GM18502 (cell line): Measurements from ENCODE around the gene OPRL1.

Experiments
- ATAC-seq: cut with Tn5 transposase; IDR thresholded peaks from one replicate; pipeline ENCODE4 v1.9.1; 2021; ENCODE audit warnings: mild to moderate bottlenecking; ENCODE audit not compliant: unreplicated experiment, poor library complexity

OPRL1 gene

DNA sequence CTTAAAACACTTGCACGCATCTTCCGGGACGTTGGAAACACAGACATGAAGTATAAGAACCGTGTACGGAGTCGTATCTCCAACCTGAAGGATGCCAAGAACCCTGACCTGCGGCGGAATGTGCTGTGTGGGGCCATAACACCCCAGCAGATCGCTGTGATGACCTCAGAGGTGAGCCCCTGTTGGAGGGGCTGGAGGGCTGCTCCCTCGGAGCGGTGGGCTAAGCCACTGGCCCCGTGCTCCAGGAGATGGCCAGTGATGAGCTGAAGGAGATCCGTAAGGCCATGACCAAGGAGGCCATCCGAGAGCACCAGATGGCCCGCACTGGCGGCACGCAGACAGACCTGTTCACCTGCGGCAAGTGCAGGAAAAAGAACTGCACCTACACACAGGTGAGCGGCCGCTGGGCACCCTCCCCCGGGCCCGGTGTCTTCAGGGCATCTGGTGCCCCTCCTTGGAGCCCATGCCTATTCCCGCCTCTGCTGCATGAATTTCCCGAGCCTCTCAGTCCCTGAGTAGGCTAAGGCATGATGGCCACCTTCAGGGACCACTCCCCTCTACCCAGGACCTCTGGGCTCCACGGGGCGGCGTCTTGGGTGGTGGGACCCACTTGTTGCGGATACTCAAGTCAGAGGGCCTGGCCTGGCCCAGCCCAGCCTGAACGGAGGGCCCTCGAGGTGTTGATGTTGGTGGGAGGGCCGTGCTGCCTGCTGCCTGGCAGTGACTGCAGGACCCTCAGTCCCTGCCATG lies 9.5 kb upstream of the OPRL1 start:
- no peak for ATAC-seq

DNA sequence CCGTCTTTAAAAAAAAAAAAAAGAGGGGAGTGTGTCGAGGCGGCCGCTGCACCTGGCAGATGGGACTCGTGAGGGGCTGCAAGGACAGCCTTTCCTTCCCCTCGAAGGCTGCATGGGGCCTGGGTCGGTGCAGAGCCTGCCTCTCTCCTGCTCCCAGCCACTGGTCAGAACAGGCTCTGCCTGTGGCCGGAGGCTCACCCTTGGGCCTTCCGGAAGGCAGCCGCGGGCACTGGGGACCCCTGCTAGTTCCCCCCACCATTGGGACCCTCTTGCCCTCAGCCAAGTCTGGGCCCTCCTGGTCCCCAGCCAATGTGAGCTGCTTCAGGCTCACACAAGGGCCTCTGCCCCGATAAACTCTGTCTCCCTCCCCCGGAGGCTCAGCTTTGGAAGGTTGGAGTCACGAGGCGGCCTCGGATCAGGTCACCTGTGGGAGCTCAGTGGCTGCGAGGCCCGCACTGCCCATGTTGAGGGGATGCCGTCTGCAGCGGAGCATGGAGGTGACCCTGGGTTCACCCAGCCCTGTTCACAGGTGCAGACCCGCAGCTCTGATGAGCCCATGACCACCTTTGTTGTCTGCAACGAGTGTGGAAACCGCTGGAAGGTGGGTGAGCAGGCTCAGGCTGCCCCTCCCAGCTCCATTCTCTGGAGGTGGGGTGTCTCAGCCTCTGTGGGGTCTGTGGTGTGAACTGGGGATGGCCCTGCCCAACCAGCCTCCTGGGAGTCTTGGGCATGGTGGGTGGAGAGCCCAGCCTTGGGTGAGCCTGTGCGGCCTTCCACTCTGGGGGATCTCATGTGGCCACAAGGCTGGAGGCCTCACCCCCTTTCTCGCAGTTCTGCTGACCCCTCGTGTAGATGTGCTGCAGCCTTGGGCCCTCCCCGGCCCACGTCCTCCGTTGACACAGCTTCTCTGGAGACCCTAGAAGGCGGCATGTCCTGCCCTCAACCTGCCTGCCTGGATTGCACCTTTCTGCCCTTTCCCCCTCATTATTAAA lies 8.2 kb upstream of the OPRL1 start:
- no peak for ATAC-seq

DNA sequence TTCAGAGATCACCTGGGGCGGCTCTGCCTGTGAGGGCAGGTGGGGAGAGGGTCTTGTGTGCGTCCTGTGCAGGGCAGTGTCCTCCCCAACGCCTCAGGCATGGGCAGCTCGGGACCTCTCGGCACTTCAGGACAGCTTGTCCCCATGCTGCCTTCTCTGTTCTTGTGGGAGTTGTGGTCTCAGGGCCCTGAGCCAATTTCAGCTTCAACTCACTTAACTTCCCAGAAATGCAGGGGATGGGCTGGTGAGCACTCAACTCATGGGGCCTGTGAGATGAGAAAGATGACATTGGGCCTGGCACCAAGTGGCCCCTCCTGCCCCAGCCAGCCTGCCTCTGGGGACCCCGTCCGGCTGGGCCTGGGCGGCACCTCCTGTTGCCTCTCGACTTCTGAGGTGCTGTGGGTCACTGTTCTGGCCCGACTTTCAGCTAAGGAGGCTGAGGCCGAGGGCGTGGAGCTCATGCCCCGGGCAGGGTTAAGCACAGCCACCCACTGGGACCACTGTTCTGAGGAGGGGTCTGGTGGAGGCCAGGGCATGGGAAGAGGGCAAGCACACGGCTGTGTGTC lies 7.3 kb upstream of the OPRL1 start:
- ATAC-seq = no peak

DNA sequence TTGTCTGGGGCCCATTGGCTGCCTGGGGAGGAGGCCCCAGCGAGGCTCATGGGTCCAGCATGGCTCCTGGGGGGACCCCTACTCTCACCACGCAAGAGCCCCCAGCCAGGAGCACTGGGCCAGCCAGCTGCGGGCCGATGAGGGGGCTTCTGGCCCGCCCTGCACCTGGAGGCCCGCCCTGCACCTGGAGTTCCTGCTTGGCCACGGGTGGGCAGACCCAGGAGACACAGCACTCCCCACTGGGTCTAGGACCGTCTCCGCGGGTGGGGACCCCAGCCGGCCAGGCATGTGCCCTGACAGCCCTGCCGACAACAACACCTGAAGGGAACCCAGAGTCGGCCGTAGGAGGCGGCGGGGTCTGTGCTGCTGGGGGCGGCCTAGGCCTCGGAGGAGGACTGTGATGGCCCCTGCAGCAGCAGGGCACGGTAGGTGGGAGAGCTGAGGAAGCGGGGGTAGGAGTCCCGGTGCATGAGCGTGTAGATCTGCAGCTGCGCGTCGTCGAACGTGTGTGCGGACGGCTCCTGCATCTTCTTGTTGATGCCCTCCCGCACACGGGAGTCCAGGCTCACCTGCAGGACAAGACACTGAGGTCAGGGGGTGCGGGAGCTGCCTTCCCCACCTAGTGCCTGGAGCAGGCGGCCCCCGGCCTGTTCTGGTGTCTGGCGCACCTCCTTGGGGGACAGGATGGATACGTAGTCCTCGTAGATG lies 6.3 kb upstream of the OPRL1 start:
- ATAC-seq = no peak

DNA sequence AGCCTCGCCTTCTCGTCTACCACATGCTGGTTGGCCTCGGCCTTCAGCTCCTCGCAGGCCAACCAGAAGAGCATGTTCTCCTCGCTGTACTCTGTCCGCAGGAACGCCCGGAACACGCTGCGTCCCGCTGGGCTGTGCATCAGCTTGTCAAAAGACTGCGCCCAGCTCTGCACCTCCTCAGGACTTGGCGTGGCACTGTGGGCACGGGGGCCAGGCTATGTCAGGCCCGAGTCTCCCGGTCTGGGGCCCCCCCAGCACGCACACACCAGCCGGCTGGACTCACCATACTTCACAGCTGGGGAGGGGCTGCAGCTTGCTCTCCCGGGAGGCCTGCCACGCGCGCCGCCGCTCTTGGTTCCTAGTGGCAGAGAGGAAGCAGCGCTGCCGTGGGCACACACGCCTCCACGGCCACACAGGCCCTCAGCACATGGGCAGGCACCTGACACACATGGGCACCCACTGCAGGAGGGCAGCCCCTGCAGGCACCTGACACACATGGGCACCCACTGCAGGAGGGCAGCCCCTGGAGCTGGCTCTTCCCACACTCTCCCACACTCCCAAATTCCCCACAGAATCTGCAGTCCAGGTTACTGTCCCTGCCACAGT lies 5.6 kb upstream of the OPRL1 start:
- ATAC-seq = no peak

DNA sequence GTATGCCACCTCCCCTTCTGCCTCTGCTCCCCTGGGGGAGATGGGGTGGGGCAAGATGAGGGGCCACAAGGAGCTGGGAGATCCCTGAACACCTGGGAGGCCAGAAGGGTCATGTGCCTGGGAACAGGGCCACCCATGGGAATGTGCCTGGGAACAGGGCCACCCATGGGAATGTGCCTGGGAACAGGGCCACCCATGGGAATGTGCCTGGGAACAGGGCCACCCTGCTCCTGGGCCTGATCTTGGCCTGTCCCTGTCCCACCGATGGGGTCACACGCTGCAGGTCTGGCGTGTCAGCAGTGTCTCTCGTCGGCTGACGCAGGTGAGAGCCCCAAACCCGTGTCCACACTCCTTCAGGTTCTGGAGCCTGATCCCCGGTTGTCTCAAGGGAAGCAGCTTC lies 4.9 kb upstream of the OPRL1 start:
- ATAC-seq = no peak

DNA sequence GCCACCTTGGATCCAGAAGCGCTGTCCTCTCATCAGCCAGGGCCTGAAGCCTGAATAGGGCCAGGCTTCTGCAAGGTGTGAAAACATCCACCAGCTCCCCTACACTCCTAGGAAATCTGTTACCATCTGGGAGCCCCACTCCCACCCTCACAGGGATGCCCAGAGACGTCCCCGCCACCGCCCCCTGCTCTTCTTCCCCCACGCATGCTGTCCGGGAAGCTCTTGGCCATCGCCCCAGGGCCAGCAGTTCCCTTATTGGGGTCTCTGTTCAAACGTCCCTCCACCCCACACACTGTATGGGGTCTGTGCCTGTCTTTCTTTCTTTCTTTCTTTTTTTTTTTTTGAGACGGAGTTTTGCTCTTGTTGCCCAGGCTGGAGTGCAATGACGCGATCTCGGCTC lies 4.3 kb upstream of the OPRL1 start:
- ATAC-seq = no peak

DNA sequence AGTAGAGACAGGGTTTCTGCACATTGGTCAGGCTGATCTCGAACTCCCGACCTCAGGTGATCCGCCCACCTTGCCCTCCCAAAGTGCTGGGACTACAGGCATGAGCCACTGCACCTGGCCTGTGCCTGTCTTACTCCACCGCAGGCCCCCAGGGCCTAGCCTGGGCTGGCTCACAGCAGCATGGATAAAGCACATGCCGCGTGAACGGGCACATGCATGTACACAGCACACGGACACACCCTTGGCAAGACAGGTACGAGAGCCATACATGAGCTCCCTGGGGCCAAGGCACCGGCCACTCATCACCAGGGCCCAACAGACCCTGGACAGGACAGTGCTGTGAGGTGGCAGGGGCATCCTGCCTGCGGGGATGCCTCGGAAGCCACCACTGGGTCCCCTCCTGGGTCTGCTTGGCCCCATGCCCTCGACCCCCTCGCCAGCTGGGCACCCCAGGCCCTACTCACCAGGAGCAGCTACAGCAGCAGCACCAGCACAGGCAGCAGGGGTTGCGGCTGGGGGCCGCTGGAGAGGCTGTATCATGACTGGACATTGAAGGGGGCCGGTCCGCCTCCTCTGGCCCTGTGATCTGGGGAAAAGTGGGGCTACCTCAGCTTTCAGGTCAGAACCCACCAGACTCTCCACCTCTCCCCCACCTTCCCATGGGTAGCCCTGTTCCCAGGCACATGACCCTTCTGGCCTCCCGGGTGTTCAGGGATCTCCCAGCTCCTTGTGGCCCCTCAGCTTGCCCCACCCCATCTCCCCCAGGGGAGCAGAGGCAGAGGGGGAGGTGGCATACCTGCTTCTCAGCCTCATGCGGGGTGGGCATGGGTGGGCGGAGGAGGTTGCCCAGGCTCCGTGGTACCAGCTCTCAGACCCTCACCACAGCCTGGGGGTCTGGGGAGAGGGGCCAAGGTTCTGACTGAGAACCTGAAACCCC lies 3.6 kb upstream of the OPRL1 start:
- ATAC-seq = no peak

DNA sequence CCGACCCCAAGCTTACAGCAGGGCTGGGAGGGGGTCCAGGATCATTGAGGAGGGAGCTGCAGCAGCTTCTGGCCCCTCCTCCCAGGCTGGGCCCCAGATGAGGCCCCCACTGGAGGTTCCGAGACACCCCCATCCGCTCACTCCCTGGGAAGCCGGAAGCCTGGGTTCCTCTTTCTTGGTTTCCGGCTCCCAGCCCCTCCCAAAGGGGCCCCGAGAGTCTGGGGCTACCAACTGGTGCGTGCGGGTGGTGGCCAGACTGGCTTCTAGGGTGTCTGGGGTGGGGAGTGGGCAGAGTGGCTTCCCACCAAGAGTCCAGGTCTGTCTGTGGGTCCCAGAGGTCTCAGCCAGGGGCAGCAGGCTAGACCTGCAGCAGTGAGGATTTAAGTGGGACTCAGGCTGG lies 2.8 kb upstream of the OPRL1 start:
- ATAC-seq = no peak

DNA sequence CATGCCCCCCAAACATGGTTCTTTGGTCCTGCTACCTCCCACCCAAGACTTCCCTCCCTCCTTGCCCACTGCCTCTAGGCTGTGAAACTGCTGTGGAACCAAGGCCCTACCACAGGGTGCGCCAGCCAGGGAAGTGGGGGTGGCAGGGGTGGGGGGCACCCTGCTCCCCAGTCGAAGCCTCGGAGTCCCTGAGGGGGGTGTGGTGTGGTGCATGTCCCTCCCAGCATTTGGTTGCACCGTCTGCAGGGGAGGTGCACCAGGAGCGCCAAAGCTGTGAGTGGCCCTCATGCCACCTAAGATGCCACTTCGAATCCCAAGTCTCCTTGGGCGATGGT lies 2.4 kb upstream of the OPRL1 start:
- no peak for ATAC-seq

DNA sequence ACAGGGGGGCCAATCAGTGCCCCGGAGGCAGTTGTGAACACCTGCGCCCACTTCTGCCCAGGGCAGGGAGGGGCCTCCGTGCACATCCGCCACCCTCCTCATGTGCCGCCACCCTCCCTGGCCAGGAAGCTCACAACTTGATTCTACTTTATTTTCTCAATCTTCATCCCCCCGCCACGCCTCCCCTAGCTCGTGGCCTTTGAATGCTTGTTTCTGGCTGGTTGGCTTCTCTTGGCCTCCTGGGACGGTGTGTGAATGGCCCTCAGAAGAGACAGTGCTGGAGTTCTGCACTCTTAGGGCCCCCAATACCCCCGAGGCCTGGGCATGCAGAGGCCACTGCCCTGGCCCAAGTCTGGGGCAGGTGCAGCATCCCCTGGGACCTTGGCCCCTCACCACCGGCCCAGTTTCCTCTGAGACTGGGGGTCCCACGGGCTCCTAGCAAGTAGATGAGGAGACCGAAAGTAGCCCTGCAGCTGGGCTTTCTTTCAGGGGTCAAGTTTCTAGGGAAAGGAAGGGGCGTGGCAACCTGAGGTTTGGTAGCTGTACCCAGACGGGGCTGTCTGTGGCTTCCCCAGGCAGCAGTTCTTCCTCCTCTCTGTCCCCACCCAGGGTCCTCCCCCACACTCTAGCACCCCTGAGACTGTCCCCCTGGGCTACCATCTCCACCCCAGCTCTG lies 1.9 kb upstream of the OPRL1 start:
- no peak for ATAC-seq

DNA sequence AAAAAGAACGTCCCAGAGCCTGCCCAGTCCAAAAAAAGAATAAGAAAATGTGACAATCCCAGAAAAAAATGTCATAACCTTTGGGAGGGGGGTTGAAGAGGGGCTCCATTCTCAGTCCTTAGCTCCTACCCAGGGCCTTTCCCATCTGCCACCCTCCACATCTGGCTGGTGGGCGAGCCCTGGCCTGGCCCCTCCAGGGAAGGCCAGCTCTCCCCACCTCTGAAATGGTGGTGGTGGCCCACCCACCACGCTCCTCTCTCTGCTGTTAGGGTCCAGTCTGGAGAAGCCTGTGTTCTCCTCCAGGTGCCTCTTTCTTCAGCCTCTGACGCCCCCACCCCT lies 979 bp upstream of the OPRL1 start:
- ATAC-seq = no peak

DNA sequence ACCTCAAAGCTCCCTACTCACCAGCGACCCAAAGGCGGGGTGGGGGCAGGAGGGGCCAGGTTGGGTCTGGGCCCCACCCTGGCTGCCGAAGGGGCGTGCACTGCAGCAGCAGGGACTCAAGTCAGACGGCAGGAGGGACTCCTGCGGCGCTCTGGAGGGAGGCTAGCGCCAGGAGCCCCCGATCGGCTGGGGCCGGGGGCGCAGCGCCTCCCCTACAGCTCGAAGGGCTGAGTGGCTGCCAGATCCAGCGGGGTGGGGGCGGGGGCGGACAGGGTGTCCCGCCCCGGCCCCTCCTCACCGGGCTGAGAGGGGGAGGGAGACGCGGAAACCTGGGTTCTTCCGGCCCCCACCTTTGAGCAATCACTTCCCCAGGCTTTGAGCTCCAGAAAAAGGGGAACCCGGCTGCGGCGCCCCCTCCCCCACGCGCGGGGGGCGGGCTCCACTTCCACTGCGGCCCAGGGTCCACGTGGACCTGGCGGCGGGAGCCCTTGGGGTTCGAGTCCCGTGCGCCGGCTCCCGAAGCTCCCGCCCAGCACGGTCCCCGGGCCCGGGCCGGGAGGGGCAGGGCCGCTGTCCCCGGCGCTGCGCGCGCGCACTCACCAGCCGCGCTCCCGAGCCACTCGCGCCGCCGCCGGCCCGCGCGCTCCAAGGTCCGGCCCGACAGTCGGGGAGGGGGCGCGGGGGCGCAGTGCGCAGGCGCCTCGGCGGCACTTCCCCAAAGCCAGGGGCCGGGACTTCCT lies 439 bp upstream of the OPRL1 start, which contains the start of gene RGS19:
Gene RGS19, minus strand, starts transcription at position 246 of the 740 bp plus-strand sequence. CDS start 2,632 bp downstream, outside the sequence.
- peak; percentile 47 for ATAC-seq

DNA sequence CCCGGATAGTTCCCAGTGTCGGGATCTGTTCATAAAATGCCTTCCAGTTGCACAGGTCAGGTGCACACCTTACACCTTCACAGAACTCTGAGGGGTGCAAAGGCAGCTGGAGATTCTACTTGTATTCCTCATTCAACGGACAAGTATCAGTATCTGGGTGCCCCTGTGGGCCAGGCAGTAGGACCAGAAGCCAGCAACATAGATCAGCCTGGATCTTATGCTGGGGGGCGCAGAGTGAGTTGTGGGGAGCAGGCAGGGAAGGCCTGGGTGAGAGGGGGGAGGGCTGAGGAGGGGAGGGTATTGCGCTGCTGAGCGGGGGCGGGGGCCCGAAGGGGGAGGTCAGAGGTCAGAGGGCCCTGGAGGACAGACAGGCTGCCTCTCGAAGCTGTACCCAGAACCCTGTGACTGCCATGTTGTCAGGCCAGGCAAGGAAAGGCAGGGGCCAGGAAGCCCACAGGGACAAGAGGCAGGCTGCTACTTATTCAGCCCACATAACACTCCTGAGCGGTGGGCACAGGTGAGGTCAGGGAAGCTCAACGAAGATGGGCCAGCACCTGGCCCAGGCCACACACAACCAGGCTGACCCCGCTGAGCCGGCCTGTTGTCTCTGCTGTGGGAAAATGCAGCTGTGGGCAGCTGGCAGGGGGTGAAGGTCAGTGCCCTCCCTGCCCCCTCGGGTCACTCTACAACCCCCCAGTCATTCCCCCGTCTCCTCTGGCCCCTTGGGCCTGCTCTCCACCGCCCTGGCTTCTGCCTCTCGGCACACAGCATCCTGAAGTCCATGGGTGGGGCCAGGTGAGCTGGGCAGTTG lies 1.1 kb downstream of the OPRL1 start:
- ATAC-seq = no peak

DNA sequence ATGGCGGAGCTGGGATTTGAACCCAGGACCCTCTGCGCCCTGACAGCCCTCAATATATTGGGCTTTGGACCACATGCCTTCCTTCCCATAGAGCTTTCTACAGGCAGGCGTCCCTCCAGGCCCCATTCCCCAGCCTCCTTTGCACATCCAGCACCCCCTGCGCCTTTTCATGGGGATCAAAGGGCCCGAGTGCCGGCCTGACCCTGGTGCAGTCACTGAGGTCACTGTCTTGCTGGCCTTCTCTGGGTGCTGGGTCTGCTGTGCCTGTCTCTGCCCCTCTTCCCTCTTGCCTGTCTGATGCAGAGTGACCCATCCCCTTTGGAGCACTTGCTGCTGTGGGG lies 1.7 kb downstream of the OPRL1 start:
- no peak for ATAC-seq

DNA sequence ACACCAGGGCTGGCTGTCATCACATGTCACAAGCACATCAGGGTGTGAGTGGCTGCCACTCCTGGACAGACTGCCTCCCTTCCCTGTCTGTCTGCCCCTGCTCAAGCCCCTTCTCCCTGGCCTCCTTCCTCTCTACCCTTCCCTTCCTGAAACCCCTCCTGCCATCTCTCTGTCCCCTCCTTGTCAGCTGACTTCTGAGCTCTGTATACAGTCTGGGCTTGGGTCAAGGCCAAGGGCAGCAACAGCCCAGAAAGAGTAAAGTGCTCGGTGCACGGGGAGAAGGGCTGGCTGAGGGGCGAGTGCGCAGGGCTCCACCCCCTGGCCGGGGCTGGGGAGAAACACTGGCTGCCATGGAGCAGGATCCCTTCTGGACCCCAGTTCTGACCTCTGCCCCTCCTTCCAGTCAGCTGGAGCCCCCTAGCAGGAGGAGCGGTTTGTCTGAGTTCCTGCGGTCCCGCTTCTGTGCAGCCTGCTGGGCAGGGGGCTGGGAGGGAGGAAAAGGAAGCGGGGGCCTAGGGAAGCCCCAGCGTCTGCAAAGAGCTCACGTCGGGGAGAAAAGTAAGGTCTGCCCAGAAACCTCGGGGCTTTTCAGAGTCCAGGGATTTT lies 2.3 kb downstream of the OPRL1 start:
- no peak for ATAC-seq

DNA sequence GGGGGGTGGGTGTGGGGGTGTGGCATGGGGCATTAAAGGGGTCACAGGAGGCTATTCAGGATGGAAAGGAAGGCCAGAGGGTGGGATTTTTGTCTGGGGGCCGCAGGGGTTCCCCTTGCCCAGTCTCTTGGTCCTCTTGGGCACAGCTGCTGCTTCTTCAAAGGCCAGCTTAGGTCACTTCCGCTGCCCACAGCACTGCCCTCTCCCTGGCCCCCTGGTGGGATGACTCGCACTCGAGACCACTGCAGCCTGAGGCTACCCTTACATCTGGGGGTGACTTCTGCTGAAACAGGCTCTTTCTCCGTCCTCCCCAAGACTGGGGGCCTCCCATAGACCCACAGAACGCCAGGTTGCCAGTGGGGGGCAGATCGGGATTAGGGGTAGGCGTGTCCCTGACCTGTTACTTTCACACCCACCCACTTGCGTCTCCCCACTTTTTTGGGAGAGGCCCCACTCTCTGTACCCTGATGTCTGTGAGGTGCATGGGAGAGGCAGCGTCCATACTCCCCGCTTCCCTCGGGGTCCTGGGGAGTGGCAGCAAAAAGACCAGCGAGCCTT lies 3.0 kb downstream of the OPRL1 start:
- no peak for ATAC-seq
